HL-60 (cell line): ENCODE data around the gene DIO1.

Experiments used
- GABPA ChIP-seq: IDR thresholded peaks from 2 replicates; pipeline ENCODE4 v1.6.1; 2012; ENCODE audit warnings: low read depth
- POLR2AphosphoS5 ChIP-seq: IDR thresholded peaks from 2 replicates; pipeline ENCODE4 v1.6.1; 2012; ENCODE audit warnings: low read depth
- TF ChIP-seq, protein P1 (sequence below): IDR thresholded peaks from one replicate; pipeline ENCODE4 v1.5.1; 2011; ENCODE audit warnings: low read length, control low read depth, inconsistent platforms; ENCODE audit not compliant: insufficient read depth
- TF ChIP-seq, protein P2 (sequence below): IDR thresholded peaks from 2 replicates; pipeline ENCODE4 v1.6.1; 2012; ENCODE audit warnings: low read depth; ENCODE audit not compliant: insufficient replicate concordance

DNA sequence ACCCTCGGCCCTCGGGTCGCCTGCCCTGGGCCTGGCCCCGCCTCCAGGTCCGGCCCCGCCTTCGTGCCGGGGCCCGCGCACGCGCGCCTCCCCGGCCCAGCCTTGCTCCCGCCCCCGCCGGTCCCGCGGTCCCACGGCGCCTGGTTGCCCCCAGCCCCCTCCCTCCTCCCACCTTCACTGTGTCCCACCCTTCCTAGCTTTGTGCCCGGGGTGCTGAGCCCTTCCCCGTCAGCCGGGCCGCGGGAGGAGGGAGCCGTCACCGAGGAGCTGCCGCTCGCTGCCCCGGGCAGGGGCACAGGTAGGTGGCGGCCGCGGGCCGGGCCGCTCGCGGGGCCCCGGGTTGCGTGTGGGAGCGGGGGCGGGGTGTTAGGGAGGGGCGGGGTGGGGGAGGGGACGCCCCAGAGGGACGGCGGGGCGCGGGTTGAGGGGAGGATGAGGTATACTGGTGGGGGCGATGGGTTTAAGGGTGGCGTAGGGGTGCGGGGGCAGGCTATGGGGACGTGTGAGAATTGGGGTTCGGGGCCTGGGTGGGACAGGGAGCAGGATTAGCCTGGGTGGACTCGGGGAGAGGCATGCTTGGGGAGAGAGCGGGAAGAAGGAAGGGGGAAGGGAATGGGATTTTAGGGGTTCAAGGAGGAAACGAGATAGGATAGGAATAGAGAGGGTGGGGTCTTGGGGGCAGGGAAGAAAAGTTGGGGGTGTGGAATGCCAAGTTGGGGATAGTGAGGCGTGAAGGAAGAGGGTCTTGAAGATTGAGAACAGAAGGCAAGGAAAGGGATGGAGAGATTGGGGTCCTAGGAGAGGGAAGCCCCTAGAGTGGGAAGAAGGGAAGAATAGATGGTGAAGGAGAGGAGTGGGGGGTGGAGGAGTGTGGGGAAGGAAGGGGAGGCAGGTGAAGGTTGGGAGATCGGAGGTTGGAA is 52.5 kb downstream of the DIO1 start, which contains the start of gene LRRC42:
- TF ChIP-seq, protein P1, sequence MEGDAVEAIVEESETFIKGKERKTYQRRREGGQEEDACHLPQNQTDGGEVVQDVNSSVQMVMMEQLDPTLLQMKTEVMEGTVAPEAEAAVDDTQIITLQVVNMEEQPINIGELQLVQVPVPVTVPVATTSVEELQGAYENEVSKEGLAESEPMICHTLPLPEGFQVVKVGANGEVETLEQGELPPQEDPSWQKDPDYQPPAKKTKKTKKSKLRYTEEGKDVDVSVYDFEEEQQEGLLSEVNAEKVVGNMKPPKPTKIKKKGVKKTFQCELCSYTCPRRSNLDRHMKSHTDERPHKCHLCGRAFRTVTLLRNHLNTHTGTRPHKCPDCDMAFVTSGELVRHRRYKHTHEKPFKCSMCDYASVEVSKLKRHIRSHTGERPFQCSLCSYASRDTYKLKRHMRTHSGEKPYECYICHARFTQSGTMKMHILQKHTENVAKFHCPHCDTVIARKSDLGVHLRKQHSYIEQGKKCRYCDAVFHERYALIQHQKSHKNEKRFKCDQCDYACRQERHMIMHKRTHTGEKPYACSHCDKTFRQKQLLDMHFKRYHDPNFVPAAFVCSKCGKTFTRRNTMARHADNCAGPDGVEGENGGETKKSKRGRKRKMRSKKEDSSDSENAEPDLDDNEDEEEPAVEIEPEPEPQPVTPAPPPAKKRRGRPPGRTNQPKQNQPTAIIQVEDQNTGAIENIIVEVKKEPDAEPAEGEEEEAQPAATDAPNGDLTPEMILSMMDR = no peak
- TF ChIP-seq, protein P2, sequence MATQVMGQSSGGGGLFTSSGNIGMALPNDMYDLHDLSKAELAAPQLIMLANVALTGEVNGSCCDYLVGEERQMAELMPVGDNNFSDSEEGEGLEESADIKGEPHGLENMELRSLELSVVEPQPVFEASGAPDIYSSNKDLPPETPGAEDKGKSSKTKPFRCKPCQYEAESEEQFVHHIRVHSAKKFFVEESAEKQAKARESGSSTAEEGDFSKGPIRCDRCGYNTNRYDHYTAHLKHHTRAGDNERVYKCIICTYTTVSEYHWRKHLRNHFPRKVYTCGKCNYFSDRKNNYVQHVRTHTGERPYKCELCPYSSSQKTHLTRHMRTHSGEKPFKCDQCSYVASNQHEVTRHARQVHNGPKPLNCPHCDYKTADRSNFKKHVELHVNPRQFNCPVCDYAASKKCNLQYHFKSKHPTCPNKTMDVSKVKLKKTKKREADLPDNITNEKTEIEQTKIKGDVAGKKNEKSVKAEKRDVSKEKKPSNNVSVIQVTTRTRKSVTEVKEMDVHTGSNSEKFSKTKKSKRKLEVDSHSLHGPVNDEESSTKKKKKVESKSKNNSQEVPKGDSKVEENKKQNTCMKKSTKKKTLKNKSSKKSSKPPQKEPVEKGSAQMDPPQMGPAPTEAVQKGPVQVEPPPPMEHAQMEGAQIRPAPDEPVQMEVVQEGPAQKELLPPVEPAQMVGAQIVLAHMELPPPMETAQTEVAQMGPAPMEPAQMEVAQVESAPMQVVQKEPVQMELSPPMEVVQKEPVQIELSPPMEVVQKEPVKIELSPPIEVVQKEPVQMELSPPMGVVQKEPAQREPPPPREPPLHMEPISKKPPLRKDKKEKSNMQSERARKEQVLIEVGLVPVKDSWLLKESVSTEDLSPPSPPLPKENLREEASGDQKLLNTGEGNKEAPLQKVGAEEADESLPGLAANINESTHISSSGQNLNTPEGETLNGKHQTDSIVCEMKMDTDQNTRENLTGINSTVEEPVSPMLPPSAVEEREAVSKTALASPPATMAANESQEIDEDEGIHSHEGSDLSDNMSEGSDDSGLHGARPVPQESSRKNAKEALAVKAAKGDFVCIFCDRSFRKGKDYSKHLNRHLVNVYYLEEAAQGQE = no peak
- no peak for TF ChIP-seq POLR2AphosphoS5
- TF ChIP-seq GABPA = no peak
